ENCODE measurements around the gene TEX48.

TEX48 gene, protein sequence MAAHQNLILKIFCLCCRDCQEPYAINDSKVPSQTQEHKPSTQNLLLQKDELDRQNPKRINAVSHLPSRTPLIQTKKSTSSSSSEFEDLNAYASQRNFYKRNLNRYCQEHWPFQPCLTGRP

DNA sequence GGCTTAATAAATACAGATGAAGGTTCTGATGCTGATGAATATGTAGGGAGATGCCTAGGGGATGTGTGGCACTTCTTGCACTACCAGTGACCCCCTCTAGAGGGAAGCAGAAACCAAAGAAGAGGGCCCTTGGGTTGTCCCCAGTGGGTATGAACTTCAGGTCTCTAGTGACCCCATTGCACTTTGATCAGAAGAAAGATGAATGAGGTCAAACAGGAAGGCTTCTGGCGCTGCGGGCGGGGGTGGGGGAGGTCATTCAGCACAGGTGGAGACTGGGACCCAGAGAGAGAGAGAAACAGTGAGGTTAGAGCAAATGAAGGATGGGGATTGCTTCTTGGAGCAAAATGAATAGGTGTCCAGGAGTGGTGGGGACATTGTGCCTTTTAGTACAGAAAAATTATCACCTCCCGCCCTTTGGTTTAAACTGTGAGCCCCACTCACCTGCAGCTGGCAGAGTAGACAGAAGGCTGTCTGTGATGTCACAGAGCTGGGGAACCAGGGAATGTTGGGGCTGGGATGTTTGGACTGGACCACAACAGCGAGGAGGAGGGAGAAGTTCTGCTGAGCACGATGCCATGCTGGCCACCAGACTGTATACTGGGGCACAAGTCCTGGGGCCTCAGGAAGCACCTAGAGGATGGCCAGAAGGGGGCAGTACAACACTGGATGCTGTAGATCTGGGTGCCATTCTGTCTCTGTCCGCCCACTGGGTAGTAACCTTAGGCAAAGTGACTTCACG, at the start of gene TEX48:
TEX48 (minus strand) TSS at position 599 of the 739 bp plus-strand sequence. CDS start 10,469 bp downstream, outside the sequence.
- DNase-seq = no peak

DNA sequence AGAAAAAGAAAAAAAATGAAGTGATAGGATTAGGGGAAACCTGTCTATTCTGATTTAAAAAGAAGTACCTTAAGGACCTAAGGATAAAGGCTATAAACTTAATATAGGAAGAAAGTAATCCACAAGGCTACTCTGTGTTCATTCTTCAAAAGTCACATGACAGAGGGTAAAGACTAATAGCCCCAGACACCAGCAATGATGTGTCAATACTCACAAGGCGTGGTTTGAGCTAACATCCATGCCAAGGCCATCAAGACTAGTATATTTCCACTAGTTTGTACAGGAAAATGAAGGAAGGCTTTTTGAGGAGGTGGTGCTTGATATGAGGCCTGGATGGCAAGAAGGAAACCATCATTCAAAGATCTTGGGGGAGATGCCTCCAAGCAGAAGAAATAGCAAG, 49.7 kb upstream of the TEX48 start:
- no peak for DNase-seq

DNA sequence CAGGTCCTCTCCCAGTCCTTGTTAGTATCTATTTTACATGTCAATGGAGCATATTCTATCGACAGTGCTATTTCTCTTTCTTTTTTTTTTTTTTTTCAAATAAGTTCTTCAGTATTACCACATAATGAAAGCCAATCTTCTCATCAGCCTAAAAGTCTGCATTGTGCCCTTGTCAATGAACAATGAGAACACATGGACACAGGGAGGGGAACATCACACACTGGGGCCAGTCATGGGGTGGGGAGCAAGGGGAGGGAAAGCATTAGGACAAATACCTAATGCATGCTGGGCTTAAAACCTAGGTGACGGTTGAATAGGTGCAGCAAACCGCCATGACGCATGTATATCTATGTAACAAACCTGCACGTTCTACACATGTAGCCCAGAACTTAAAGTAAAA, 47.7 kb upstream of the TEX48 start:
- no peak for DNase-seq

DNA sequence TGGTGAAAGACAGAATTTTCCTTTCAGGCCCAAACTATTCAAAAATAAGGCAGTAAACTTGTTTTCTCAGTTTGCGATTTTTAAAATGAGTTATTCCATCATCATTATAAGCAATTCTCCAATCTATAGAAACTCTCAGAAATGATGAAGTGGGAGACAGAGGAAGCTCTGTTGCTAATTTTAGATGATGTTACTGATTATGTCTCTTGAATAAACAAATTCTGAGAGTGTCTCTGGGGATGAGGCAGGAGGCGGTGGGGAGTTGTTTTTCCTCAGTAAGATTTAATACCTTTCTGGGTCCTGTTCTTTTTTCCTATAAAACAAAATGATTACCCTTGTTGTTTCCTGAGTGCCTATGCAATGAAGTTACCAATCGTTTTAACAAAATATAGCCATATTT, 43.9 kb upstream of the TEX48 start:
- DNase-seq = no peak

DNA sequence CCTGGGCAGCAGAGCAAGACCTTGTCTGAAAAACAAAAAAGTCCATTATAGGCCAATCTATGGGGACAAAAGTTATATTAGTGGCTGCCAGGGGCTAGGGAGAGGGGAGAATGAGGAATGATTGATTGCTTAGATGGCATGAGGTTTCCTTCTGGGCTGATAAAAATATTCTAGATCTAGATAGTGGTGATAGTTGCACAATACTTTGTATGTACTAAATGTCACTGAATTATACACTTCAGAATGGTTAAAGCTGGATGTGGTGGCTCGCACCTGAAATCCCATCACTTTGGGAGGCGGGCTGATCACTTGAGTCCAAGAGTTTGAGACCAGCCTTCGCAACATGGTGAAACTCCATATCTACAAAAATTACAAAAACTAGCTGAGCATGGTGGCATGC, 42.8 kb upstream of the TEX48 start:
- no peak for DNase-seq

DNA sequence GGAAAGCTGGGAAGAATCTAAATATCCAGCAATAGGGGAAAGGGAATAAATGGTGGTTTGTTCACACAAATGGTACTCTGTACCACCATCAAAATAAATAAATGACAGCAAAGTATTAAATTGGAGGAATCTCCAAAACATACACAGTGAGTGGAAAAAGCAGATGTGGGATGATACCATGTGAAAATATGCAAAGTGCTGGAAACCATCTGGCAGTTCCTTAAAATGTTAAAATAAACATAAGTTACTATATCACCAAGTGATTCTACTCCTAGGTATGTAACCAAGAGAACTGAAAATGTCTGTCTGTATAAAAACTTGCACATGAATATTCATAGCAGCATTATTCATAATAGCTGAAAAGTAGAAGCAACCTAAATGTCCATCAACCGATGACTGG, 41.9 kb upstream of the TEX48 start:
- DNase-seq = no peak

DNA sequence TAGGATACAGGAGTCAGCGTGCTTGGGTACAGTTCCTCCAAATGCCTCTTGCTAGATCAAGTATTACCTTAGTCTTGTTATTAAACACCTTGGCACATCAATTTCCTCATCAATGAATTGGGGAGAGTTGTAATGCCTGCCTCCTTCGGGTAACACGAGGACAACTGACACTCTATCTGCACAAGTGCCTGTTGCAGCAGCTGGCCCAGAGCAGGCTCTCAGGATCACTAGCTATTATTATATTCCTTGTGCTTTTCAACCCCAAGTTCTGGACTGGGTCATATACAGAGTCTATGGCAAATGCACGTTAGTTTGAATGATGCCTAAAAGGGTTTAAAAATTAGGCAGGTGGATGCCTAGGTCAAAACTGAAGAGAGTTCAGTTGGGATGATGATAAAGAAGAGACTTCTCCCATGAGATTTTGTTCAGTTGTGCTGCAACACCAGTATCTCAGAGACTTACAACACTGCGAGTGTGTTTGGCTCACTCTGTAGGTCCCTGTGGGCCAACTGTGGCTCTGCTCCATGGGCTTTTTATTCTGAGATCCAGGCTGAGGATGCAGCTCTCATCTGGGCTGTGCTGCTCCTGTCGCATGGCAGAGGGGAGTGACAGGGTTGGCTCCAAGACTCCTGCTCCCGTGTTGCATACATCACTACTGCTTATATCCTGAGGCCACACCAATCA, 41.1 kb upstream of the TEX48 start:
- no peak for DNase-seq

DNA sequence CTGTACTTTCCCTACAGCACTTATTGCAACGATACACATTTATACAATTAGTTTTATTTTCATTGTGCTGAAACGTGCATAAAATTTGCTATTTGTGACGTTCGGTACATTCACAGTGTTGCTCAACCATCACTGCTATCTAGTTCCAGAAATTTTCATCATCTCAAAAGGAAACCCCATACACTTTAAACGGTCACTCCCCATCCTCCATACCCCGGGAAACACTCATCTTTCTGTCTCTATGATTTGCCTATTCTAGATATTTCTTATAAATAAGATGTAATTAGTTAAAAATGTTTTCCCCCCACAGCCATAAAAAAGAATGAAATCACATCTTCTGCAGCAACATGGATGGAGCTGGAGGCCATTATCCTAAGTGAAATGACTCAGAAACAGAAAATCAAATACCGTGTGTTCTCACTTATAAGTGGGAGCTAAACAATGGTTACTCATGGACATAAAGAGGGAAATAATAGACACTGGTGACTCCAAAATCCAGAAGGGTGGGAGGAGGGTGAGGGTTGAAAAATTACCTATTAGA, 40.2 kb upstream of the TEX48 start:
- DNase-seq = no peak

DNA sequence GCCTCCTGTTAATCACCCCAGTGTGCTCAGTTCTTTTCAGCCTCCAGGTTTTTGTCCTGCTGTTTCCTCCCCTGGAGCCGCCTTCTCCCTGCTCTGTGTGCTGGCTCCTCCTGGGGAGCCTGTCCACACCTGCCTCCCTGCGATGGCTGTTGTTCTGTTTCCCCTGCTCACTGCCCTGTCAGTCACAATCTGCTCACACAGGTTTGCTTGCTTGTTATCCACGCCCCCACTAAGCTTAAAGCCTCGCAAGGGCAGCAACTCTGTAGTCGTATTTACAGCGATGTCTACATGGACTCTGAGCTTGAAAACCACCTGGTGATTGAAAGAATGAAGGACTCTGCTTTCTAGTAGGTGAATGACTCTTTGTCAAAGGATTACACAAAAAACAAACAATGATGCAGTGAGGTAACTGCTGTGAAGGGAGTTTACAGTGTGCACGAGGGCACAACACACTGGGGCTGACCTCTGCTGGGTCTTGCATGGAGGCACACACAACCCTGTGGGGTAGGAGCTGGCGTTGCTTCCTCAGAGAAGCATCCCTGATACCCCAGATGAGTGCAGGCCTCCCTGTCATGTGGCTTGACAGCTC, 39.6 kb upstream of the TEX48 start:
- DNase-seq = no peak

DNA sequence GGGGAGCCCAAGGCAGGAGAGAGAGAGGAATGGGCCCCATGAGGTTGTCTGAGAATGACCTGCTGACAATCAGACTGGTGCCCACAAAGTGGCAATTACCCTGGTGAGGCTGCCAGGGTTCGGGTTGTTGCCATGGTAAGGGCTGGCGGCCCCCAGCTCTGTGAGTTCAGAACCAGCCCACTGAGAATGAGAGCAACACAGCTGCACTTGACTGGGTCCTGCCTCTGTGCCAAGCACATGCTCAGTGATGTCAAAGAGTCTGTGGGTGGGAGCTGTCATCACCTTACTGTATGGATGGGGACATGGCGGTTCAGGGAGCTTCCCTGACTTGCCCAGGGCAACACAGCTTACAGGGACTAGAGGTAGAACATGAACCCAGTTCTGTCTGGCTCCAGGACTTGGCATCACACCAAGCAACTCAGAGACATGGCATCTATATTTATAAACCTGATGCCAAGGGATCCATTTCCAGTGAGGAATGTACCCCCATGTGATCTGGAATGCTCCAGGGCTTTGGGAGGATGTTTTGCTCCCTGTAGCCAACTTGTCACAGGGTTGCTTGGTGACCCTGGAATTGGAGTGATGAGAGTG, 38.2 kb upstream of the TEX48 start:
- no peak for DNase-seq

DNA sequence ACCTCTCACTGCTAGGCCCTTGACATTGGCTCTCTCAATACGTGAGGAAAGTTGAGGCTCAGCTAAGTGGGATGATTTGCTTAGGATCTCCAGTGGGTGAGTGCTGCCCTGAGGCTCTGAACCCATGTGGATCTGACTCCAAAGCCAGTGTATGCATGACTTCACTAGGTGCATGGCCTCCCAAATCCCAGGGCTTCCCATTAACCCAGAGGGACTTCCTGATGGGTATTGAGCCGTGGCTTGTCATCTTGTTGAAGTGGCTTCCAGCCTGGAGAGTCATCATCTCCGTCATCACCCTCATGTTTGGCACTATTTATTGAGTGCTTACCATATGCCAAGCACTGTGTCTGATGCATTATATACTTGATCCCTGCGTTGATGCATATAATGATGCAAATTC, 37.3 kb upstream of the TEX48 start:
- DNase-seq = no peak

DNA sequence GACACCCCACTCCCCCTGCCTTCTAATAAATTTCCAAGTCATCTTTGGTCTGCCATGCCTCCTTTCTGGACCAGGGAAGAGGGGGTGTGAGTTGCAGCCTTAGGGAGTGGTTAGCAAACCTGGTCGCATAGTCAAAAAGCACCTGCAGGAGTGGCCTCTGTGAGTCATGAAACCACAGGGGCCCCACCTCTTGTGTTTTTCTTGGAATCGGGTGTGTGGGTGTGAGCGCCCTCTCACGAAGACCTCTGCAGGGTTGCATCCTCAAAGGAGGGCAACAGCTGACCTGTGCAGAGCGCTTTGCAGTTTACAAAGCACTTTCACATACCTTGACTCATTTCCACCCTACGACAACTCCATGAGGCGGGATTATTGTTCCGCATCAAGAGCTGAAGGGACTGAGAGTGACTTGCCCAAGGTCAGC, 36.8 kb upstream of the TEX48 start:
- no peak for DNase-seq

DNA sequence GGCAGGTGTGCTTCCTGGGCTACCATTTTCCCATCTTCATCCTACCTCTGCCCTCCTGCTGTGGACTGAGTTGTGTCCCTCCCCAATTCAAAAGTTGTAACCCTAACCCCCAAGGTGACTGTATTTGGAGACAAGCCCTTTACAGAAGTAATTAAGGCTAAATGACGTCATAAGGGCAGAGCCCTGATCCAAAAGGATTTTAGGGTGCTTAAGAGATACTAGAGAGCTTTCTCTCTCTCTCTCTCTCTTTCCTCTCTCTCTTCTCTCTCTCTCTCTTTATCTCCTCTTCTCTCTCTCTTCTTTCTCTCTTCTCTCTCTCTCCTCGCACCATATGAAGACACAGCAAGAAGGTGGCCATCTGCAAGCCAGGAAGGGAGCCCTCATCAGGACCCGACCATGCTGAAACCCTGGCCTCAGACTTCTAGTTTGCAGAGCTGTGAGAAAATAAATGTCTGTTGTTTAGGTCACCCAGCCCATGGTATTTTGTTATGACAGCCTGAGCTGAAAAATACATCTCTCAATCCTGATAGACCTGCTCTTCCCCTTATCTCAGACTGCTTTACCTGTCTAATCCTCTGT, 36.0 kb upstream of the TEX48 start:
- DNase-seq = no peak

DNA sequence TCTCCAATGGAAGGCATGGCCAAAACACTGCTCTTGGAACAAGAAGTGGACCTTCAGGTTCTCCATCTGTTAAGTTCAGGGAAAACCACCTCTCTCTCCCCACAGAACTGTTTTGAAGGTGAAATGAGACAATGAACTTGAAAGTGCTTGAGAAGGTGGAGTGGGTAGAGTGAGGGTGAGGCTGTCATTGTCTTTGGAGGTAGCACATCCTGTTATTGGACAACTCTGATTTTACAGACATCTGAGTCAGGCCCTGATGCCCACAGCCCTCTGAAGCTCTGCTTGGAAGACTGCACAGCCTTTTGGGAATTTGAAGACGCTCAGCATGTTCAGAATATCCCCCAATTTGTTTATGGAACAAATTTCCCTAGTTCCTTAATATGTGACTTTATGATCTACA, 27.6 kb upstream of the TEX48 start:
- DNase-seq = no peak

DNA sequence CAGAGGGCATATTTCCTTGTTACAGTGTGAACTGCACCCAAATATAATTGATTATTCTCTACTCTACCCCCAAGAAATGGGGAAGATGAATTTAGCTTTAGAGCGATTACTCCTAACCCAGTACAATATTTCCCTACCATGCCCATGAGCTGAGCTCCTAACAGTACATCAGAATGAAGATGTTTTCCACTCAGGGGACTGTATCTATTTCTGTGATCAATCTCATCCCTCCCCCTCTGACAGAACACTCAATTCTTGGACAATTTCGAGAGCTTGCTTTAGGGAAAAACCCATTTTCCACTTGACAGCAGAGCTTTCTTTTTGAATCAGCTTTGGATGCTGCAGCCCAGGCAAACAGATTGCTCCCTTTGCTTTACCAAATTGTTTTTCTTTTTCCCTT, 24.7 kb upstream of the TEX48 start:
- DNase-seq = no peak

DNA sequence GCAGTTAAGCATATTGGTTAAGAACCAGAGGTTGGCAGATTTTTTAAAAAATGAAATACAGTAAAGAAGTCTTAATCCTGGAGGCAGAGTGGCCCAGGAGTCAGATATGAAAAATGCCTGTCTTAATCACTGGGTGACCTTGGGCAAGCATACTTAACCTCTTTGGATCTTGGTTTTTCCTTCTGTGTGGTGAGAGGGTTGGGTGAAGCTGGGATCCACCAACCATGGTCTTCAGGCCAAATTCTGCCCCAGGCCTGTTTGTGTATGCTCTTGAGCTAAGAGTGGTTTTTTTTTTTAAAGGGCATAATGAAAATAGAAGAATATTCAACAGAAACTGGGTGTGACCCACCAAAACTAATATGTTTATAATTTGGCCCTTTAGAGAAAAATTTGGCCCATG, 20.0 kb upstream of the TEX48 start:
- DNase-seq = no peak

DNA sequence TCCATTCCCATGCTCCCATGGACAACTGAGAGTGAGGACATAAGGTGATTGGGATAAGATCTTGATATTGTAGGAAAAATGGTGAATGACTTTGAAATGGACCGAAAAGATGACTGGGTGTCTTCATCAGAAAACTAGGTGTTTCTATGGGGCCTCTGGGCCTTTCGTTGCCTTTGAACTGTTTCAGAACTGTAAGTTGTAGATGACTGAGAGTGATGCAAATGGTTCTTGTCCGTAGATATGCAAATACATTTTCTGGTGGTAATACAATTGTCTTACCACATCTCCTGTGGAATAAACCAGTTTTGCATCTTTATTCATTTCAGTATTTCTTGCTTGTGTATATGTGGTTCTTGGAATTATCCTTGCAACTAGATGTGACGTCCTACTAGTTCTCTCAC, 16.0 kb upstream of the TEX48 start:
- DNase-seq = no peak

DNA sequence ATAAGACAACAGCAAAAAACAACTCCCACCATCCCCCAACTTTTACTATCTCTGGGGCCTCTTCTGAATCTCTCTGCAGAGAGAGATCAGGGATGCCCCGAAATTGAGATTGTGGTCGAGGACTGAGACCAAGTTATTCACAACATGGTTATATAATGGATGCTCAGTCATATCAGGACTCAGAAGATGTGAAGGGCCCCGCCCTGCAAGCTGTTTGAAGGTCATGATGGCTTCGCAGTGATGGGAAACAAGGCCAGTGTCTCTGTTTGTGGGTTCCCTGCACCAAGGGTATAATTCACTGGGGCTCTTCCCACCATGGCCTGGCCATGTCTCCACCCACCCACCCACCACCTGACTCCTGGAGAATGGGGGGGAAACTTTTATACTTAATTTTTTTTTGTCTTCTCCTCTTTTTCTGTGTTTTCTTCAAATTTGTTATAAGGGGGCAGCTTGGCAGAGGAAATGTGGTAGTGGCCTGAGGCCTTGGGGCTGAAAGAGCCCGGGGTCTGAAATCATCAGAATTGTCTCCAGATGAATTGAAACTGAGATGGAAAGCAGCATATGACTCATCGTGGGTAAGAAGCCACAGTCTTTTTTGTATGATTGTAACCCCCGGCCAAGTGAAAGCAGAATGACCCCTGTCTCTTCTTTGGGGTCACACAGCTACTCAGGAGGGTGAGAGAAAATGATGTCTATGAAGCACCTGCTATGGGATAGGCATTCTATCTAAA, 15.0 kb upstream of the TEX48 start:
- no peak for DNase-seq

DNA sequence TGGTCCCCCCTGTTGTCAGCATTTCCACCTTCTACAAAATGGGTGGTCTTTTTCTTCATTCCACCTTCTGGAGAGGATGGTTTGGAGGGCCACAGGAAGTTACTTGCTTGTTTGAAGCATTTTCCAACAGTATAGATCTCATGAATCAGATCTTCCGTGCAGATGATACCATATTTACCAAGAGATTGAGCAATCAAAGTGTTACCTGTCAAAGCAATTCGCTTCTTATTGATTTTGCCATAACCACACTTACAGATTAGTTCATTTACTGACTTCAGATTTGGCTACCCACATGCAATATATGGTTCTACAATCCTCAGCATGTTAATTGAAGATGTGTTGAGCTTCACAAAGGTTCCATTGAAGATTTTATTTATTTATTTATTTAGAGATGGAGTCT, 14.0 kb upstream of the TEX48 start:
- DNase-seq = no peak

DNA sequence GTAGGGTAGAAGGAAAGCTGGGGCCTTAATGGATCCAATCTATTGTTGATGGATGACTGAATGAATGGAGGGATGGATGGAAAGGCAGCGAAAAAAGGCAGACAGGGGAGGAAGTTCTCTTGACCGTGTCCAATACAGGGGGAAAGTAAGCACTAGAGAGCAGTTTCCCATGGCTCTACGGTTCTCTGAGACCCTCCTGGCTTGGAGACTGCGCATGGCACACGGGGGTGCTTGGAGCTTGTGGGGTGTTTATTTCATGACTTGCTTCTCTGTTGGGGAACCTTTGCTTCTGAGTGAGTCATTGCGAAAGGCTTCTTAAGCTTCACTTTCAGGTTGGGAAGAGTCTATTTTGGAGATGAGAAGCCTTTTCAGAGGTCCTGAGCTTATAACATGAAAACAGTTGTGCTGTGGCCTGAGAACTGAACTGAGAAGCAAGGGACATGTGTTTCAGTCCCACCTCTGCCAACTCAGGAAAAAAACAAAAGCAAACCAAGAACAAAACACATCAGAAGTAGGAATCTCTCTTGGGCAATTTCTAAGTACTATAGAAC, 12.8 kb upstream of the TEX48 start:
- DNase-seq = no peak

DNA sequence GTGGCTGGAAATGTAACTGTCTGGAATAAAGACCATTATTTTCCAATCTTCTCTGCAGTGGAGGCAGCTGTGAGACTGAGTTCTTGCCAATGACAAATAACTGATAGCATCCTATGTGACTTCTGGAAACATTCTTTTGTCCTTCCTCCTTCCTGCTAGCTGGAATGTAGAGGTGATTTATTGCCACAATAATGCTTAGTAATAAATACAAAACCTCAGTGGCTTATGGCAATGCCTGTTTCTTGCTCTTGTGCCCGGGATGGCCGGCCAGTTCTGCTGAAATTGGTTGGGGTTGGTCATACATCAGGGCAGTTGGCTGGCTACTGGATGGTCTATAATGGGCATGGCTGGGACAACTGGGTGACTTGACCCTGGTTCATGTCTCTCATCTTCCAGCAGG, 12.2 kb upstream of the TEX48 start:
- no peak for DNase-seq

DNA sequence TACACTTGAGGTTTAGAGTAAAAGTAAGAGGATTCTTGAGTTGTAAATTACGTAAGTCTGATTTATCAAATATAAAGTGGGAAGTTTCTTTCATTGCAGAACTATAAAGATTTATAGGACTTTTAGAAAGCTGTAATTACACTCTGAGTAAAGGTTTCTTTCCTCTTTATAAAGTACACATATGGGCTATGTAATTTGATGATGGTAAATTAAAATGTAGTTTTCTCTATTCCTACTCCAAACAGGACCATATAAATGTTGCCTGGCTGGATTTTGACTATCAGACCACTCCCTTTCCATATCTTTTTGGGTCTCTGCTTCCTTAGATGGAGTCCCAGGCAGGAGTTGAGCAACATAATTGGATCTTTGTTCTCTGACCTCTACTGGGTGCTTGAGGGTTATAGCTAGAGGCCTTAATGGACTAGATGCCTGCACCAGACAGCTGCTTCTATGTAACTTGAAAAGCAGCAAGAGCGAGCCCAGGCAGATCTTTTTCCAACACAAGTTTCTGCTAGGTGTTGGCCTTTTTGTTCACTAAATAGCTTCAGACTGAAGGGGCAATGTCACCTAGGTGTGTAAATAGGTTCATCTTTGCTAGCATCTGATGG, 11.4 kb upstream of the TEX48 start:
- no peak for DNase-seq
